Upper lobe of left lung (tissue), 6 donors: Measurements from ENCODE around the gene ZFP30. TPM values are rescaled to one million over a fixed set of nuclear protein-coding genes. Genes with fewer than 3 reads are reported as not detected.

Source experiments
- ATAC-seq, 2 donors: fragments of 200-7000 bp; cut with Tn5 transposase; one replicate each; pipeline ENCODE4 v1.9.1; 2022; ENCODE audit warnings: mild to moderate bottlenecking in 2 of 2, moderate library complexity in 2 of 2; ENCODE audit not compliant: low FRiP score in 2 of 2
- DNase-seq, 2 donors: peaks; one replicate each; pipeline ENCODE4 v3.0.0-alpha.2; 2019 to 2020
- H3K27ac ChIP-seq, 4 donors: fragments of 200-600 bp; sonication (generic); one replicate each; pipeline ENCODE4 v1.5.1; 2016 to 2019
- H3K27me3 ChIP-seq, 4 donors: fragments of 200-600 bp; sonication (generic); one replicate each; pipeline ENCODE4 v1.5.1; 2017 to 2019
- H3K36me3 ChIP-seq, 4 donors: fragments of 200-600 bp; sonication (generic); one replicate each; pipeline ENCODE4 v1.5.1; 2016 to 2019
- H3K4me1 ChIP-seq, 4 donors: fragments of 200-600 bp; sonication (generic); one replicate each; pipeline ENCODE4 v1.5.1; 2018 to 2019
- H3K4me3 ChIP-seq, 4 donors: fragments of 200-600 bp; sonication (generic); one replicate each; pipeline ENCODE4 v1.5.1; 2017 to 2019; ENCODE audit warnings: mild to moderate bottlenecking in 2 of 4, moderate library complexity in 1 of 4
- H3K9me3 ChIP-seq, 4 donors: fragments of 200-600 bp; sonication (generic); one replicate each; pipeline ENCODE4 v1.5.1; 2018 to 2019
- CTCF ChIP-seq, 6 experiments: fragments of 450-650 bp in 4 of 6; fragments of 200-600 bp in 2 of 6; sonication (generic) in 2 of 6; IDR thresholded peaks; one replicate each; pipeline ENCODE4 v1.5.1; 2016 to 2019; ENCODE audit warnings: antibody characterized with exemption in 6 of 6
- EP300 ChIP-seq, 4 donors: sonication (generic); formaldehyde crosslinking; IDR thresholded peaks; one replicate each; pipeline ENCODE4 v1.5.1; 2017; ENCODE audit warnings: antibody characterized with exemption in 4 of 4, control low read depth in 2 of 4
- POLR2A ChIP-seq, 4 donors: fragments of 450-650 bp; IDR thresholded peaks; one replicate each; pipeline ENCODE4 v1.5.1; 2016 to 2017; ENCODE audit warnings: antibody characterized with exemption in 4 of 4, mild to moderate bottlenecking in 2 of 4
- POLR2AphosphoS5 ChIP-seq, 2 donors: sonication (generic); formaldehyde crosslinking; IDR thresholded peaks; one replicate each; pipeline ENCODE4 v1.5.1; 2017; ENCODE audit warnings: antibody characterized with exemption in 2 of 2
- WGBS, 2 donors: methylation state at CpG; one replicate each; pipeline ENCODE4 v1.1.5; 2017 to 2018; 5-methylcytosine and 5-hydroxymethylcytosine counted together
- total RNA-seq, 6 donors: library from RNA; depleted of rRNA in 4 of 6; stranded (reverse); fragments of >200 nt in 4 of 6; gene quantifications; one replicate each; pipeline versions ENCODE4 v1.1.0 to v1.2.1, GENCODE V29; 2016 to 2021
- donor health status: DM: no; HTN: no; CAD: no; lungs with moderate emphysema.
- donor health status: DM: no; HTN: yes; CAD: no; lungs with severe emphysema.

The ZFP30 gene
- total RNA-seq = 10 to 100 TPM in 4 of 6 donors, 1 to 10 TPM in 2; 2.8 to 34.6 (median 12.3) TPM

GRCh38 chr19:37655301-37655688, at the start of gene ZFP30:
Gene ZFP30 (minus strand): TSS chr19:37655465. CDS start chr19:37647822, 7,643 bp downstream.
- peak; percentile 82 to 97 for DNase-seq
- Histone ChIP-seq H3K4me3 (peak within 1 kb of the TSS; percentile 60 to 87 (median 78)), H3K27me3 (no peaks in the 10 kb centered on the region), H3K4me1 (peaks cover 7 to 25% (median 17%) of the 10 kb centered on the region in 4 donors), H3K36me3 (no peaks in the 10 kb centered on the region), H3K27ac (peak within 1 kb of the TSS; percentile 81 to 90 (median 89)), H3K9me3 (peaks cover 0 to 15% (median 6%) of the 10 kb centered on the region in 4 donors)
- no peak for TF ChIP-seq EP300 (IDR thresholded peaks at IDR 0.05)
- peak in 1 of 4 donors; percentile 64 for TF ChIP-seq POLR2A (IDR thresholded peaks at IDR 0.05)
- TF ChIP-seq POLR2AphosphoS5 (IDR thresholded peaks at IDR 0.05) = peak in 1 of 2 donors; percentile 4
- peak; percentile 95 to 98 for ATAC-seq
- 0% methylated on average over 17 of the region's 34 CpGs; no CpG with 5 or more reads in 1 of the 2 donors for WGBS, 2 donors

GRCh38 chr19:37699057-37699456, 43.8 kb upstream of the ZFP30 start:
- DNase-seq (no peak), ATAC-seq (no peak)
- Histone ChIP-seq H3K27me3 (no peaks in the 10 kb centered on the region), H3K9me3 (peaks cover 10 to 32% (median 30%) of the 10 kb centered on the region in 4 donors), H3K4me3 (no peak overlapping the region), H3K36me3 (peaks cover 0 to 35% (median 14%) of the 10 kb centered on the region in 4 donors), H3K27ac (no peak overlapping the region), H3K4me1 (no peaks in the 10 kb centered on the region)
- no peak for TF ChIP-seq POLR2AphosphoS5 (IDR thresholded peaks at IDR 0.05)
- TF ChIP-seq POLR2A (IDR thresholded peaks at IDR 0.05) = no peak
- no peak for TF ChIP-seq EP300 (IDR thresholded peaks at IDR 0.05)
- no peak for TF ChIP-seq CTCF (IDR thresholded peaks at IDR 0.05)
- 89 to 92% methylated on average over 5 of the region's 5 CpGs for WGBS, 2 donors

GRCh38 chr19:37698216-37698615, 43.0 kb upstream of the ZFP30 start:
- WGBS, 2 donors = 91 to 92% methylated on average over 6 of the region's 6 CpGs

GRCh38 chr19:37695144-37695899, 40.1 kb upstream of the ZFP30 start:
- DNase-seq = no peak
- H3K27me3 ChIP-seq = no peaks in the 10 kb centered on the region
- no peak overlapping the region for H3K4me3 ChIP-seq
- peaks cover 0 to 29% (median 14%) of the 10 kb centered on the region in 4 donors for H3K36me3 ChIP-seq
- H3K27ac ChIP-seq = no peak overlapping the region
- TF ChIP-seq EP300 (IDR thresholded peaks at IDR 0.05) (no peak), POLR2AphosphoS5 (IDR thresholded peaks at IDR 0.05) (no peak), CTCF (IDR thresholded peaks at IDR 0.05) (no peak), POLR2A (IDR thresholded peaks at IDR 0.05) (no peak)
- H3K9me3 ChIP-seq = peaks cover 10 to 46% (median 35%) of the 10 kb centered on the region in 4 donors
- ATAC-seq = no peak
- WGBS, 2 donors = 86 to 93% methylated on average over 3 of the region's 3 CpGs
- H3K4me1 ChIP-seq = peaks cover 0 to 13% (median 1%) of the 10 kb centered on the region in 4 donors

More at GRCh38 chr19:37698216-37698615, 43.0 kb upstream of the ZFP30 start:
- Histone ChIP-seq H3K4me3 (no peak overlapping the region), H3K27me3 (no peaks in the 10 kb centered on the region), H3K36me3 (peaks cover 0 to 29% (median 14%) of the 10 kb centered on the region in 4 donors), H3K9me3 (peaks cover 10 to 38% (median 33%) of the 10 kb centered on the region in 4 donors), H3K4me1 (no peaks in the 10 kb centered on the region), H3K27ac (no peak overlapping the region)
- no peak for ATAC-seq
- no peak for DNase-seq
- TF ChIP-seq POLR2AphosphoS5 (IDR thresholded peaks at IDR 0.05) (no peak), EP300 (IDR thresholded peaks at IDR 0.05) (no peak), POLR2A (IDR thresholded peaks at IDR 0.05) (no peak), CTCF (IDR thresholded peaks at IDR 0.05) (no peak)

GRCh38 chr19:37692956-37693620, 37.8 kb upstream of the ZFP30 start:
- no peak for DNase-seq
- TF ChIP-seq CTCF (IDR thresholded peaks at IDR 0.05) (no peak), POLR2AphosphoS5 (IDR thresholded peaks at IDR 0.05) (no peak), POLR2A (IDR thresholded peaks at IDR 0.05) (no peak), EP300 (IDR thresholded peaks at IDR 0.05) (no peak)
- H3K27me3 ChIP-seq = no peaks in the 10 kb centered on the region
- 63 to 72% methylated on average over 11 of the region's 11 CpGs for WGBS, 2 donors
- H3K27ac ChIP-seq = no peak overlapping the region
- H3K4me1 ChIP-seq = peaks cover 0 to 13% (median 1%) of the 10 kb centered on the region in 4 donors
- no peak for ATAC-seq
- no peak overlapping the region for H3K4me3 ChIP-seq
- H3K9me3 ChIP-seq = peaks cover 1 to 38% (median 32%) of the 10 kb centered on the region in 4 donors
- H3K36me3 ChIP-seq = peaks cover 0 to 11% (median 5%) of the 10 kb centered on the region in 4 donors
